GM23338 (cell line): ENCODE measurements around the gene MAFF. TPM values are rescaled to one million over a fixed set of nuclear protein-coding genes. Genes with fewer than 3 reads are reported as not detected.

Experiments used
- ATAC-seq: fragments of 200-7000 bp; cut with Tn5 transposase; 3 replicates; pipeline ENCODE4 v1.9.1; 2020
- DNase-seq: peaks from one replicate; pipeline ENCODE4 v3.0.0-alpha.2; 2015; ENCODE audit warnings: low spot score
- H2AFZ ChIP-seq: fragments of 200-600 bp; sonication (generic); 2 replicates; pipeline ENCODE4 v1.8.0; 2016; ENCODE audit warnings: antibody characterized with exemption, mild to moderate bottlenecking, moderate library complexity
- H3F3A ChIP-seq: fragments of 200-600 bp; sonication (generic); replicated peaks from 2 replicates; pipeline ENCODE4 v1.8.0; 2017; ENCODE audit warnings: antibody characterized with exemption, mixed run types, low read depth
- H3K27ac ChIP-seq: fragments of 200-600 bp; sonication (generic); 2 replicates; pipeline ENCODE4 v1.6.1; 2016; ENCODE audit warnings: low read depth
- H3K27me3 ChIP-seq: fragments of 200-600 bp; sonication (generic); 2 replicates; pipeline ENCODE4 v1.8.0; 2016; ENCODE audit warnings: mild to moderate bottlenecking, mixed run types, moderate library complexity; ENCODE audit not compliant: insufficient read depth
- H3K36me3 ChIP-seq: fragments of 200-600 bp; sonication (generic); 2 replicates; pipeline ENCODE4 v1.8.0; 2016; ENCODE audit warnings: mild to moderate bottlenecking; ENCODE audit not compliant: insufficient read depth
- H3K4me1 ChIP-seq: fragments of 200-600 bp; sonication (generic); 2 replicates; pipeline ENCODE4 v1.8.0; 2016; ENCODE audit warnings: mild to moderate bottlenecking, moderate library complexity; ENCODE audit not compliant: insufficient read depth
- H3K4me2 ChIP-seq: fragments of 200-600 bp; sonication (generic); 2 replicates; pipeline ENCODE4 v1.7.1; 2017; ENCODE audit warnings: mixed run types
- H3K4me3 ChIP-seq: fragments of 200-600 bp; sonication (generic); 2 replicates; pipeline ENCODE4 v1.6.1; 2016; ENCODE audit warnings: mixed run types
- H3K79me2 ChIP-seq: fragments of 200-600 bp; sonication (generic); replicated peaks from 2 replicates; pipeline ENCODE4 v1.8.0; 2017; ENCODE audit warnings: mild to moderate bottlenecking; ENCODE audit not compliant: insufficient read depth
- H3K9me2 ChIP-seq: fragments of 200-600 bp; sonication (generic); 2 replicates; pipeline ENCODE4 v1.8.0; 2017; ENCODE audit not compliant: insufficient read depth
- H4K20me1 ChIP-seq: fragments of 200-600 bp; sonication (generic); replicated peaks from 2 replicates; pipeline ENCODE4 v1.8.0; 2017; ENCODE audit warnings: mild to moderate bottlenecking; ENCODE audit not compliant: insufficient read depth
- H3K27ac Mint-ChIP-seq: 2 replicates; pipeline ENCODE4 v1.8.0; 2020; ENCODE audit warnings: inconsistent platforms, mild to moderate bottlenecking, moderate library complexity, mixed read lengths
- H3K27me3 Mint-ChIP-seq: 3 replicates; pipeline ENCODE4 v1.8.0; 2022; ENCODE audit warnings: low read depth, mild to moderate bottlenecking, moderate library complexity, mixed read lengths, inconsistent platforms; ENCODE audit not compliant: insufficient read depth, poor library complexity
- H3K36me3 Mint-ChIP-seq: 3 replicates; pipeline ENCODE4 v1.8.0; 2021; ENCODE audit warnings: low read depth, mild to moderate bottlenecking, inconsistent platforms, moderate library complexity, mixed read lengths
- H3K4me1 Mint-ChIP-seq: 3 replicates; pipeline ENCODE4 v1.8.0; 2020; ENCODE audit warnings: mild to moderate bottlenecking, inconsistent platforms, mixed read lengths
- H3K4me3 Mint-ChIP-seq: 3 replicates; pipeline ENCODE4 v1.8.0; 2021; ENCODE audit warnings: moderate library complexity, mild to moderate bottlenecking, inconsistent platforms, mixed read lengths
- H3K9me3 Mint-ChIP-seq: 3 replicates; pipeline ENCODE4 v1.8.0; 2020; ENCODE audit warnings: moderate library complexity, mild to moderate bottlenecking, inconsistent platforms, mixed read lengths
- CREB1 ChIP-seq: fragments of 250-450 bp; sonication (Bioruptor Pico); IDR thresholded peaks from 2 replicates; pipeline ENCODE4 v1.5.0; 2020; ENCODE audit warnings: low read depth, mild to moderate bottlenecking, moderate library complexity
- CTCF ChIP-seq, 2 experiments: fragments of 200-600 bp in 1 of 2; sonication (generic) in 1 of 2; conservative IDR thresholded peaks; 2 replicates each; pipeline versions ENCODE4 v1.5.1 to v1.6.1; 2016 to 2017; ENCODE audit warnings: antibody characterized with exemption in 2 of 2, low read depth in 2 of 2, mild to moderate bottlenecking in 2 of 2, moderate library complexity in 1 of 2
- EZH2 ChIP-seq: fragments of 200-600 bp; sonication (generic); IDR thresholded peaks from one replicate; pipeline ENCODE4 v1.8.0; 2017; ENCODE audit warnings: antibody characterized with exemption, mild to moderate bottlenecking, low read depth; ENCODE audit not compliant: unreplicated experiment
- EZH2phosphoT487 ChIP-seq: fragments of 200-600 bp; sonication (generic); IDR thresholded peaks from one replicate; pipeline ENCODE4 v1.8.1; 2018; ENCODE audit warnings: antibody characterized with exemption; ENCODE audit not compliant: unreplicated experiment
- JUNB ChIP-seq: IDR thresholded peaks from one replicate; pipeline ENCODE4 v1.6.1; 2016; ENCODE audit warnings: antibody characterized with exemption; ENCODE audit not compliant: unreplicated experiment
- NANOG ChIP-seq: IDR thresholded peaks from 2 replicates; pipeline ENCODE4 v1.6.1; 2016; ENCODE audit warnings: antibody characterized with exemption, borderline replicate concordance
- POLR2AphosphoS5 ChIP-seq: IDR thresholded peaks from 2 replicates; pipeline ENCODE4 v1.6.1; 2016; ENCODE audit warnings: antibody characterized with exemption, low read depth
- REST ChIP-seq: IDR thresholded peaks from one replicate; pipeline ENCODE4 v1.6.1; 2018; ENCODE audit warnings: antibody characterized with exemption; ENCODE audit not compliant: unreplicated experiment
- STAT1 ChIP-seq: IDR thresholded peaks from one replicate; pipeline ENCODE4 v1.6.1; 2016; ENCODE audit warnings: antibody characterized with exemption; ENCODE audit not compliant: unreplicated experiment
- ZNF331 ChIP-seq: fragments of 250-450 bp; sonication (Bioruptor Pico); IDR thresholded peaks from 2 replicates; pipeline ENCODE4 v1.5.0; 2020; ENCODE audit warnings: low read depth, mild to moderate bottlenecking, moderate library complexity
- polyA plus RNA-seq: library from polyadenylated mRNA; unstranded; fragments of >200 nt; fragmentation: Nextera tagmentation; extraction: Ambion mirVana; gene quantifications from 2 replicates; pipeline ENCODE4 v1.2.1, GENCODE V29; 2016
- total RNA-seq: library from RNA; depleted of rRNA; stranded (reverse); fragments of >200 nt; shearing (Covaris generic); gene quantifications from 2 replicates; pipeline ENCODE4 v1.2.3, GENCODE V29; 2014

Gene MAFF
- total and polyA plus RNA-seq, 2 experiments from 2014 or later = 2.2 to 8.9 TPM

- no peak for TF ChIP-seq CTCF (conservative IDR thresholded peaks at IDR 0.05; ENCODE audit: low read depth in 2 of 2)
- TF ChIP-seq JUNB = no peak
- no peak for TF ChIP-seq NANOG
- TF ChIP-seq EZH2phosphoT487 = no peak
- no peak for TF ChIP-seq STAT1
- no peak for TF ChIP-seq CREB1 (CRISPR knock-in tag)
- no peak for TF ChIP-seq REST
- TF ChIP-seq EZH2 = no peak
- TF ChIP-seq POLR2AphosphoS5 = no peak
Measured at GRCh38 chr22:38170469-38170868, 31.3 kb upstream of the MAFF start (continued).

- no peak overlapping the region for H2AFZ ChIP-seq
- ATAC-seq (peak; percentile 27), DNase-seq (no peak)
- H3K27me3 Mint-ChIP-seq = peaks cover 16% of the 10 kb centered on the region
- H3K4me1 ChIP-seq = no peaks in the 10 kb centered on the region
- H3K36me3 Mint-ChIP-seq = no peaks in the 10 kb centered on the region; the same call in 2 of the 3 replicates
- H3F3A ChIP-seq = no peaks in the 10 kb centered on the region
- no peak overlapping the region for H3K4me3 ChIP-seq
- H3K36me3 ChIP-seq = no peaks in the 10 kb centered on the region
- H3K27ac ChIP-seq = 0 out of 2 replicates have a peak overlapping the region, but pooled peaks have one; percentile 19
- no peaks in the 10 kb centered on the region for H3K9me2 ChIP-seq
- H4K20me1 ChIP-seq = no peaks in the 10 kb centered on the region
- no peaks in the 10 kb centered on the region for H3K9me3 Mint-ChIP-seq
- H3K4me3 Mint-ChIP-seq = no peak overlapping the region; the same call in 2 of the 3 replicates
- H3K27ac Mint-ChIP-seq = no peak overlapping the region
- peaks cover 10% of the 10 kb centered on the region for H3K4me1 Mint-ChIP-seq
- no peaks in the 10 kb centered on the region for H3K79me2 ChIP-seq
- H3K27me3 ChIP-seq = no peaks in the 10 kb centered on the region
- no peak overlapping the region for H3K4me2 ChIP-seq
- no peak for TF ChIP-seq NANOG
- no peak for TF ChIP-seq CREB1 (CRISPR knock-in tag)
- no peak for TF ChIP-seq CTCF (conservative IDR thresholded peaks at IDR 0.05; ENCODE audit: low read depth in 2 of 2)
- TF ChIP-seq ZNF331 (CRISPR knock-in tag) = no peak
- no peak for TF ChIP-seq EZH2
Measured at GRCh38 chr22:38171927-38172831, 29.6 kb upstream of the MAFF start.
